Retinal pigment epithelial cell (primary cell): ENCODE results near the gene PLXNA4.
A peak's percentile ranks its signal among the peaks of the same experiment; 100 is the strongest.

Source experiments
- DNase-seq: peaks from one replicate; pipeline ENCODE4 v3.0.0-alpha.2; 2010; ENCODE audit warnings: low read depth
- H3K4me3 ChIP-seq: 2 replicates; pipeline ENCODE4 v1.5.1; 2011; ENCODE audit warnings: mild to moderate bottlenecking, low read length, control low read depth, moderate library complexity
- CTCF ChIP-seq: conservative IDR thresholded peaks from 2 replicates; pipeline ENCODE4 v1.5.1; 2011; ENCODE audit warnings: low read depth, low read length, control low read depth, inconsistent platforms

Gene PLXNA4

GRCh38 chr7:132239422-132239994 is 336.8 kb downstream of the PLXNA4 start:
- no peak for TF ChIP-seq CTCF
- DNase-seq, result no peak
- H3K4me3 ChIP-seq, result no peak overlapping the region

- H3K4me3 ChIP-seq, result no peak overlapping the region
- no peak for DNase-seq
- TF ChIP-seq CTCF, result no peak
These were observed 341.6 kb downstream of the PLXNA4 start for GRCh38 chr7:132234711-132235110.

- no peak overlapping the region for H3K4me3 ChIP-seq
- peak; percentile 26 for DNase-seq
- TF ChIP-seq CTCF, result no peak
These were observed 343.9 kb downstream of the PLXNA4 start for GRCh38 chr7:132232406-132232805.

GRCh38 chr7:132230462-132230861 is 345.8 kb downstream of the PLXNA4 start:
- DNase-seq, result no peak
- no peak for TF ChIP-seq CTCF
- no peak overlapping the region for H3K4me3 ChIP-seq

- TF ChIP-seq CTCF, result no peak
These were observed 348.0 kb downstream of the PLXNA4 start for GRCh38 chr7:132228240-132228639.

GRCh38 chr7:132226957-132227290 is 349.3 kb downstream of the PLXNA4 start:
- TF ChIP-seq CTCF, result no peak
- H3K4me3 ChIP-seq, result no peak overlapping the region
- no peak for DNase-seq

More at GRCh38 chr7:132228240-132228639, 348.0 kb downstream of the PLXNA4 start:
- DNase-seq, result no peak
- H3K4me3 ChIP-seq, result no peak overlapping the region

- no peak overlapping the region for H3K4me3 ChIP-seq
- no peak for DNase-seq
- no peak for TF ChIP-seq CTCF
These were observed 350.0 kb downstream of the PLXNA4 start for GRCh38 chr7:132226046-132226956.
